Measurements from ENCODE around the gene WLS. TPM values are rescaled to one million over a fixed set of nuclear protein-coding genes. Genes with fewer than 3 reads are reported as not detected.
A peak's percentile ranks its signal among the peaks of the same experiment; 100 is the strongest.
"Not testable (repeated sequence)": the region's sequence is repeated elsewhere in the genome, so short reads cannot be mapped to it uniquely, and the experiment has no call there.

Gene WLS
- total RNA-seq, 1 donor from 2014 or later, result 187 TPM

DNA sequence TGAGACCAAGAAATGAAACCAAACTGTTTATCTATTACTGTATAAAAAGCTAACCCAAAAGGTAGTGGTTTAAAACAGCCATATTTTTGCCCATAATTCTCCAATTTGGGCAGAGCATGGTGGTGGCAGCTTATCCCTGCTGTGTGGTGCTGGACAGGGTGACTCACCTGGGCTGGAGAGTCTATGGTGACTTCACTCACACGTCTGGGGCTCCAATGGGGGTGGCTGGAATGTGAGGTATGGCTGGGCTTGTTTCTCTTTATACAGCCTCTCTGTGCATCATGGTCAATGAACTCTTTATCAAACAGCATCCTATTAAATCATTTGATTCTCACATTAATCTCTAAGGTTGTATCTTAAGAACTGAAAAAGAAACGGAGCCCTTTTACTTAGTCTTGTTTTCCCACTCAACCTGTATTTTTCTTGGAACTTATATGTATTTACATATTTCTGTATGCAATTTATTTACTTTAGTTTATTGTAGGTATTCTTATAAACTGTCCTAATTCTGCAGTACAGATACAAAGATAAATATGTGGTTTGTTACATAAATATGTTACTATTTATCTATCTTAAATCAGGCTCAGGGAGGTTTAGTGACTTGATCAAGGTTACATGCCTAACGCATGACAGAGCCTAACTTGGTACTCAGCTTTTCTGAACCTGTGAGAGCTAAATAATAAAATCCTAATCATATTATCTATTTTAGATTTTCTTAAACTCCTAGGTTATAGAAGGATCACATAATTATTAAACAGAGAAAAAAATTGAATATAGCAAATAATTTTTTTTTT, 37.5 kb upstream of the WLS start:
- Mint-ChIP-seq H3K9me3 (ENCODE audit: unreplicated experiment) (no peaks in the 10 kb centered on the region), H3K27me3 (ENCODE audit: low read depth, unreplicated experiment) (no peaks in the 10 kb centered on the region), H3K36me3 (ENCODE audit: low read depth, unreplicated experiment) (no peaks in the 10 kb centered on the region), H3K27ac (ENCODE audit: unreplicated experiment) (peak overlapping the region; percentile 21), H3K4me1 (ENCODE audit: low read depth, unreplicated experiment) (peaks cover 13% of the 10 kb centered on the region), H3K4me3 (ENCODE audit: unreplicated experiment) (peak overlapping the region; percentile 29)
- no peak for TF ChIP-seq EZH2 (IDR thresholded peaks at IDR 0.05; ENCODE audit: insufficient read depth, low read length)
- TF ChIP-seq, protein P1, sequence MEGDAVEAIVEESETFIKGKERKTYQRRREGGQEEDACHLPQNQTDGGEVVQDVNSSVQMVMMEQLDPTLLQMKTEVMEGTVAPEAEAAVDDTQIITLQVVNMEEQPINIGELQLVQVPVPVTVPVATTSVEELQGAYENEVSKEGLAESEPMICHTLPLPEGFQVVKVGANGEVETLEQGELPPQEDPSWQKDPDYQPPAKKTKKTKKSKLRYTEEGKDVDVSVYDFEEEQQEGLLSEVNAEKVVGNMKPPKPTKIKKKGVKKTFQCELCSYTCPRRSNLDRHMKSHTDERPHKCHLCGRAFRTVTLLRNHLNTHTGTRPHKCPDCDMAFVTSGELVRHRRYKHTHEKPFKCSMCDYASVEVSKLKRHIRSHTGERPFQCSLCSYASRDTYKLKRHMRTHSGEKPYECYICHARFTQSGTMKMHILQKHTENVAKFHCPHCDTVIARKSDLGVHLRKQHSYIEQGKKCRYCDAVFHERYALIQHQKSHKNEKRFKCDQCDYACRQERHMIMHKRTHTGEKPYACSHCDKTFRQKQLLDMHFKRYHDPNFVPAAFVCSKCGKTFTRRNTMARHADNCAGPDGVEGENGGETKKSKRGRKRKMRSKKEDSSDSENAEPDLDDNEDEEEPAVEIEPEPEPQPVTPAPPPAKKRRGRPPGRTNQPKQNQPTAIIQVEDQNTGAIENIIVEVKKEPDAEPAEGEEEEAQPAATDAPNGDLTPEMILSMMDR (IDR thresholded peaks at IDR 0.05; ENCODE audit: insufficient read depth, low read depth, low read length), result no peak
- FAIRE-seq (no peak), DNase-seq (ENCODE audit: low read depth) (peak; percentile 62)
- Histone ChIP-seq H2AFZ (ENCODE audit: low read depth, low read length) (no peak overlapping the region), H3K27me3 (ENCODE audit: insufficient read depth, low read length) (no peaks in the 10 kb centered on the region), H3K9me3 (ENCODE audit: insufficient read depth, low read depth, low read length) (no peaks in the 10 kb centered on the region), H3K4me3 (ENCODE audit: insufficient read depth, low read depth, low read length) (no peak overlapping the region), H3K4me1 (ENCODE audit: insufficient read depth, low read length) (peaks cover 12% of the 10 kb centered on the region), H4K20me1 (ENCODE audit: insufficient read depth, low read length) (no peaks in the 10 kb centered on the region), H3K4me2 (ENCODE audit: low read length) (peak overlapping the region; percentile 62), H3K27ac (ENCODE audit: low read depth, low read length) (peak overlapping the region; percentile 4), H3K9ac (ENCODE audit: low read length) (no peak overlapping the region), H3K36me3 (ENCODE audit: insufficient read depth, low read length) (no peaks in the 10 kb centered on the region), H3K79me2 (ENCODE audit: insufficient read depth, low read length) (no peaks in the 10 kb centered on the region)

DNA sequence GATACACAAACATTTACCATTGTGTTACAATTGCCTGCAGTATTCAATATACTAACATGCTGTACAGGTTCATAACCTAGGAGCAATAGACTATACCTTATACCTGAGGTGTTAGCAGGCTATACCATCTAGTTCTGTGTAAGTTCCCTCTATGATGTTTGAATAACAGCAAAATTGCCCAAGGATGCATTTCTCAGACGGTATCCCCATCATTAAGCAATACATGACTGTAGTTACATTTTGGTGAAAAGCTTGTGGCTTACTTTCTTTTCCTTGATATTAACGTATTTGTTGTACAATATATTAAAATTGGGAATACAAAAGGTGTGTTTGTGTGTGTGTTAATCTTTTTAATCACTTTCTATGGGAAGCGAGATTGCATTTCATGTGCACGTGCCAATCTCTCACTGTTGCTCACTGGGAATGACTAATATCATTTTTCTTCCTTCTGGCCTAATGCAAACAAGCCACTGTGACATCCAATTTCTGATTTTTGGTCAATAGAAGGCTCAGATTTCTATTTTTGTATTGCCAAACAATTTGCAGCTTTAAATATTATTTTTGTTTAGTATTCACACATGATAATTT, 36.7 kb upstream of the WLS start:
- Histone ChIP-seq H3K36me3 (ENCODE audit: insufficient read depth, low read length) (no peaks in the 10 kb centered on the region), H3K9me3 (ENCODE audit: insufficient read depth, low read depth, low read length) (no peaks in the 10 kb centered on the region), H3K27me3 (ENCODE audit: insufficient read depth, low read length) (no peaks in the 10 kb centered on the region), H3K79me2 (ENCODE audit: insufficient read depth, low read length) (no peaks in the 10 kb centered on the region), H3K9ac (ENCODE audit: low read length) (no peak overlapping the region), H3K4me2 (ENCODE audit: low read length) (peak overlapping the region; percentile 62), H3K4me1 (ENCODE audit: insufficient read depth, low read length) (peaks cover 12% of the 10 kb centered on the region), H2AFZ (ENCODE audit: low read depth, low read length) (no peak overlapping the region), H4K20me1 (ENCODE audit: insufficient read depth, low read length) (no peaks in the 10 kb centered on the region), H3K27ac (ENCODE audit: low read depth, low read length) (no peak overlapping the region), H3K4me3 (ENCODE audit: insufficient read depth, low read depth, low read length) (no peak overlapping the region)
- Mint-ChIP-seq H3K9me3 (ENCODE audit: unreplicated experiment) (no peaks in the 10 kb centered on the region), H3K36me3 (ENCODE audit: low read depth, unreplicated experiment) (no peaks in the 10 kb centered on the region), H3K27ac (ENCODE audit: unreplicated experiment) (peak overlapping the region; percentile 38), H3K4me3 (ENCODE audit: unreplicated experiment) (no peak overlapping the region), H3K27me3 (ENCODE audit: low read depth, unreplicated experiment) (no peaks in the 10 kb centered on the region), H3K4me1 (ENCODE audit: low read depth, unreplicated experiment) (peaks cover 13% of the 10 kb centered on the region)
- DNase-seq (ENCODE audit: low read depth) (no peak), FAIRE-seq (no peak)
- TF ChIP-seq, protein P1 (IDR thresholded peaks at IDR 0.05; ENCODE audit: insufficient read depth, low read depth, low read length), result no peak
- no peak for TF ChIP-seq EZH2 (IDR thresholded peaks at IDR 0.05; ENCODE audit: insufficient read depth, low read length)

DNA sequence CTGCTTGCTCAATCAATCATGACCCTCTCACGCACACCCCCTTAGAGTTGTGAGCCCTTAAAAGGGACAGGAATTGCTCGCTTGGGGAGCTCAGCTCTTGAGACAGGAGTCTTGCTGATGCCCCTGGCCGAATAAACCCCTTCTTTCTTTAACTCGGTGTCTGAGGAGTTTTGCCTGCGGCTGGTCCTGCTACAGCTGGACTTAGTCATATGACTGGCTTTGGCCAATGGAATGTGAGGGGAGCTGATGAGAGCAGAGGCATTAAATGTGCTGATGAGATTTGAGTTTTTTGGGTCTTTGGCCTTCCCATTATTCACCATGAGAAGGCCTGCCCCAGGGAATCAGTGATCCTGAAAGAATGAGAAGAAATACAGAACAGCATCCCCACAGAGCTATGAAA, 24.5 kb upstream of the WLS start:
- not testable (repeated sequence) for H3K27ac Mint-ChIP-seq (ENCODE audit: unreplicated experiment); H3K4me1 ChIP-seq (ENCODE audit: insufficient read depth, low read length); H3K36me3 Mint-ChIP-seq (ENCODE audit: low read depth, unreplicated experiment); H3K27ac ChIP-seq (ENCODE audit: low read depth, low read length); H3K79me2 ChIP-seq (ENCODE audit: insufficient read depth, low read length); H4K20me1 ChIP-seq (ENCODE audit: insufficient read depth, low read length); H3K4me1 Mint-ChIP-seq (ENCODE audit: low read depth, unreplicated experiment); FAIRE-seq; H3K4me2 ChIP-seq (ENCODE audit: low read length); H3K9me3 Mint-ChIP-seq (ENCODE audit: unreplicated experiment); H3K4me3 Mint-ChIP-seq (ENCODE audit: unreplicated experiment); H3K9me3 ChIP-seq (ENCODE audit: insufficient read depth, low read depth, low read length); H3K27me3 ChIP-seq (ENCODE audit: insufficient read depth, low read length); H3K4me3 ChIP-seq (ENCODE audit: insufficient read depth, low read depth, low read length); H3K27me3 Mint-ChIP-seq (ENCODE audit: low read depth, unreplicated experiment); H2AFZ ChIP-seq (ENCODE audit: low read depth, low read length); DNase-seq (ENCODE audit: low read depth); H3K36me3 ChIP-seq (ENCODE audit: insufficient read depth, low read length); H3K9ac ChIP-seq (ENCODE audit: low read length)
